Measurements from ENCODE around the gene ACAP3. TPM values are rescaled to one million over a fixed set of nuclear protein-coding genes. Genes with fewer than 3 reads are reported as not detected.

Gene ACAP3
- total and polyA plus RNA-seq, 4 donors = 18.7 to 62.8 (median 37.8) TPM

GRCh38 chr1:1335283-1335682, 27.6 kb upstream of the ACAP3 start:
- peaks cover 0 to 48% (median 8%) of the 10 kb centered on the region in 4 donors for H3K36me3 ChIP-seq (ENCODE audit: control insufficient read depth in 4 of 4, insufficient read depth in 4 of 4, low read length in 4 of 4)
- no peak overlapping the region for H3K9ac ChIP-seq (ENCODE audit: insufficient read depth in 1 of 2, low read length in 2 of 2)
- H3K9me3 ChIP-seq (ENCODE audit: control insufficient read depth in 4 of 4, insufficient read depth in 3 of 4, low read length in 3 of 4) = peaks cover 0 to 5% (median 0%) of the 10 kb centered on the region in 4 donors
- H3K4me1 ChIP-seq (ENCODE audit: control insufficient read depth in 5 of 5, insufficient read depth in 5 of 5, low read length in 5 of 5) = peaks cover 0 to 2% (median 0%) of the 10 kb centered on the region in 5 donors
- no peak for DNase-seq
- H3K4me3 ChIP-seq = no peak overlapping the region
- H3K27me3 ChIP-seq (ENCODE audit: control insufficient read depth in 3 of 3, insufficient read depth in 3 of 3, low read length in 2 of 3) = no peaks in the 10 kb centered on the region
- WGBS, 2 donors = 84 to 89% methylated on average over 16 of the region's 16 CpGs
- TF ChIP-seq CTCF (IDR thresholded peaks at IDR 0.05; ENCODE audit: control extremely low read depth, extremely low read depth) = no peak
- no peak for ATAC-seq (ENCODE audit: insufficient read depth, low FRiP score)
- H3K27ac ChIP-seq (ENCODE audit: low read depth in 1 of 2, low read length in 1 of 2) = no peak overlapping the region

GRCh38 chr1:1334835-1335234, 27.1 kb upstream of the ACAP3 start:
- Histone ChIP-seq H3K9ac (ENCODE audit: insufficient read depth in 1 of 2, low read length in 2 of 2) (no peak overlapping the region), H3K36me3 (ENCODE audit: control insufficient read depth in 4 of 4, insufficient read depth in 4 of 4, low read length in 4 of 4) (peaks cover 0 to 44% (median 8%) of the 10 kb centered on the region in 4 donors), H3K27ac (ENCODE audit: low read depth in 1 of 2, low read length in 1 of 2) (no peak overlapping the region), H3K4me1 (ENCODE audit: control insufficient read depth in 5 of 5, insufficient read depth in 5 of 5, low read length in 5 of 5) (peaks cover 0 to 2% (median 0%) of the 10 kb centered on the region in 5 donors), H3K4me3 (no peak overlapping the region), H3K9me3 (ENCODE audit: control insufficient read depth in 4 of 4, insufficient read depth in 3 of 4, low read length in 3 of 4) (peaks cover 0 to 5% (median 0%) of the 10 kb centered on the region in 4 donors), H3K27me3 (ENCODE audit: control insufficient read depth in 3 of 3, insufficient read depth in 3 of 3, low read length in 2 of 3) (no peaks in the 10 kb centered on the region)
- ATAC-seq (ENCODE audit: insufficient read depth, low FRiP score) = no peak
- 78 to 82% methylated on average over 11 of the region's 11 CpGs for WGBS, 2 donors
- no peak for TF ChIP-seq CTCF (IDR thresholded peaks at IDR 0.05; ENCODE audit: control extremely low read depth, extremely low read depth)
- DNase-seq = no peak

- H3K27me3 ChIP-seq (ENCODE audit: control insufficient read depth in 3 of 3, insufficient read depth in 3 of 3, low read length in 2 of 3) = no peaks in the 10 kb centered on the region
- peaks cover 0 to 5% (median 0%) of the 10 kb centered on the region in 4 donors for H3K9me3 ChIP-seq (ENCODE audit: control insufficient read depth in 4 of 4, insufficient read depth in 3 of 4, low read length in 3 of 4)
- H3K27ac ChIP-seq (ENCODE audit: low read depth in 1 of 2, low read length in 1 of 2) = no peak overlapping the region
- H3K9ac ChIP-seq (ENCODE audit: insufficient read depth in 1 of 2, low read length in 2 of 2) = no peak overlapping the region
- H3K4me1 ChIP-seq (ENCODE audit: control insufficient read depth in 5 of 5, insufficient read depth in 5 of 5, low read length in 5 of 5) = peaks cover 0 to 2% (median 0%) of the 10 kb centered on the region in 5 donors
- no peak for ATAC-seq (ENCODE audit: insufficient read depth, low FRiP score)
- no peak for TF ChIP-seq CTCF (IDR thresholded peaks at IDR 0.05; ENCODE audit: control extremely low read depth, extremely low read depth)
- H3K36me3 ChIP-seq (ENCODE audit: control insufficient read depth in 4 of 4, insufficient read depth in 4 of 4, low read length in 4 of 4) = peaks cover 0 to 34% (median 6%) of the 10 kb centered on the region in 4 donors
- H3K4me3 ChIP-seq = no peak overlapping the region
- WGBS, 2 donors = 88% methylated on average over 36 of the region's 36 CpGs
- DNase-seq = no peak
Observed at GRCh38 chr1:1333551-1334241, 26.0 kb upstream of the ACAP3 start.

All from lung (tissue), 12 donors.